Measurements from ENCODE around the gene C4orf54. TPM values are rescaled to one million over a fixed set of nuclear protein-coding genes. Genes with fewer than 3 reads are reported as not detected.

C4orf54 gene
- total RNA-seq, 1 donor from 2014 or later, result not detected

- DNase-seq (ENCODE audit: low read depth), result no peak
- H3K27me3 ChIP-seq (ENCODE audit: control insufficient read depth, insufficient read depth, low read length), result peaks cover 2% of the 10 kb centered on the region
- TF ChIP-seq, protein P1, sequence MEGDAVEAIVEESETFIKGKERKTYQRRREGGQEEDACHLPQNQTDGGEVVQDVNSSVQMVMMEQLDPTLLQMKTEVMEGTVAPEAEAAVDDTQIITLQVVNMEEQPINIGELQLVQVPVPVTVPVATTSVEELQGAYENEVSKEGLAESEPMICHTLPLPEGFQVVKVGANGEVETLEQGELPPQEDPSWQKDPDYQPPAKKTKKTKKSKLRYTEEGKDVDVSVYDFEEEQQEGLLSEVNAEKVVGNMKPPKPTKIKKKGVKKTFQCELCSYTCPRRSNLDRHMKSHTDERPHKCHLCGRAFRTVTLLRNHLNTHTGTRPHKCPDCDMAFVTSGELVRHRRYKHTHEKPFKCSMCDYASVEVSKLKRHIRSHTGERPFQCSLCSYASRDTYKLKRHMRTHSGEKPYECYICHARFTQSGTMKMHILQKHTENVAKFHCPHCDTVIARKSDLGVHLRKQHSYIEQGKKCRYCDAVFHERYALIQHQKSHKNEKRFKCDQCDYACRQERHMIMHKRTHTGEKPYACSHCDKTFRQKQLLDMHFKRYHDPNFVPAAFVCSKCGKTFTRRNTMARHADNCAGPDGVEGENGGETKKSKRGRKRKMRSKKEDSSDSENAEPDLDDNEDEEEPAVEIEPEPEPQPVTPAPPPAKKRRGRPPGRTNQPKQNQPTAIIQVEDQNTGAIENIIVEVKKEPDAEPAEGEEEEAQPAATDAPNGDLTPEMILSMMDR (IDR thresholded peaks at IDR 0.05; ENCODE audit: insufficient read depth, low read length, poor library complexity, severe bottlenecking), result no peak
- H3K36me3 ChIP-seq (ENCODE audit: control insufficient read depth, insufficient read depth, low read length), result no peaks in the 10 kb centered on the region
- H3K4me3 ChIP-seq (ENCODE audit: low read depth, low read length), result no peak overlapping the region
Observed at GRCh38 chr4:99651811-99652485, 5.7 kb downstream of the C4orf54 start.

GRCh38 chr4:99651016-99651769 is 6.4 kb downstream of the C4orf54 start:
- Histone ChIP-seq H3K36me3 (ENCODE audit: control insufficient read depth, insufficient read depth, low read length) (no peaks in the 10 kb centered on the region), H3K4me3 (ENCODE audit: low read depth, low read length) (no peak overlapping the region), H3K27me3 (ENCODE audit: control insufficient read depth, insufficient read depth, low read length) (peaks cover 2% of the 10 kb centered on the region)
- TF ChIP-seq, protein P1 (IDR thresholded peaks at IDR 0.05; ENCODE audit: insufficient read depth, low read length, poor library complexity, severe bottlenecking), result no peak
- DNase-seq (ENCODE audit: low read depth), result no peak

DNA sequence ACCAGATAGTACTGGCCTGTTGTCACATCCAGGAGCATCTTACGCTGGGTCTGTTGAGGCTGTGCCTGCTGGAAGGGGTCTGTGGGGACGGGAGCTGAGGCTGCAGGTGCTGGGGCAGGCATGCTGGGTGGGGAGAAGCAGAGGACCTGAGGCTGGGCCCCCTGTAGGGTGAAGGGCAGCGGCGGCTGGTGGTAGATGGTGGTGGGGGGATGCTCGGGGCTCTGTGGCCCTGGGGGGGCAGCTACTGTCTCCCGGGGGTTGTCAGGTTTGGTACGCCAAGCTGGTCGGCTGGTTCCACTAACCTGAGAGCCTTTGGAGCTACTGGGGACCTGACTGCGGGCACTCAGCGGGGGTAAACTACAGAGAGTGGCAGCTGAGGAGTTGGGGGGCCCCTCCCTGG is 7.8 kb downstream of the C4orf54 start:
- Histone ChIP-seq H3K36me3 (ENCODE audit: control insufficient read depth, insufficient read depth, low read length) (no peaks in the 10 kb centered on the region), H3K4me3 (ENCODE audit: low read depth, low read length) (no peak overlapping the region), H3K27me3 (ENCODE audit: control insufficient read depth, insufficient read depth, low read length) (peaks cover 2% of the 10 kb centered on the region)
- TF ChIP-seq, protein P1 (IDR thresholded peaks at IDR 0.05; ENCODE audit: insufficient read depth, low read length, poor library complexity, severe bottlenecking), result no peak
- DNase-seq (ENCODE audit: low read depth), result no peak

DNA sequence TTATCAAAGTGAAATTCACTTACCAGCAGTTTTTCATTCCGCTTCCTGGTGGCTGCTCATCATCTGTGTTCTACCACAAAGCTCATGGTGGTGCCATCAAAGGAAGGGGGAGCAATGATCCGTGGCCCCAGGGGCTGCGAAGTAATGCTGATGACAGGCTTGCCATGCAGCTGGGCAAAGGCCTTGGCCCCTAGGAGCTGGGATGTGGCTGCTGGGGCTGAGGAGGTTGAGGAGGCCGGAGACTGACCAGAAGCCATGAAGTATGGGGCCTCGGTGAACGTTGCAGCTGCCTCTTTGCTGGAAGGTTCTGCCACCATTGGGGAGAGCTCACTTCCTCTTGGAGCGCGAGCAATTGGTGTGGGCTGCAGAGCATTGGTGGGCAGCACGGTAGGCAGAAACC is 8.4 kb downstream of the C4orf54 start:
- H3K36me3 ChIP-seq (ENCODE audit: control insufficient read depth, insufficient read depth, low read length), result no peaks in the 10 kb centered on the region
- H3K4me3 ChIP-seq (ENCODE audit: low read depth, low read length), result no peak overlapping the region
- DNase-seq (ENCODE audit: low read depth), result no peak
- H3K27me3 ChIP-seq (ENCODE audit: control insufficient read depth, insufficient read depth, low read length), result peaks cover 2% of the 10 kb centered on the region
- TF ChIP-seq, protein P1 (IDR thresholded peaks at IDR 0.05; ENCODE audit: insufficient read depth, low read length, poor library complexity, severe bottlenecking), result no peak

GRCh38 chr4:99648321-99648720 is 9.3 kb downstream of the C4orf54 start:
- Histone ChIP-seq H3K4me3 (ENCODE audit: low read depth, low read length) (no peak overlapping the region), H3K36me3 (ENCODE audit: control insufficient read depth, insufficient read depth, low read length) (no peaks in the 10 kb centered on the region), H3K27me3 (ENCODE audit: control insufficient read depth, insufficient read depth, low read length) (peaks cover 2% of the 10 kb centered on the region)
- TF ChIP-seq, protein P1 (IDR thresholded peaks at IDR 0.05; ENCODE audit: insufficient read depth, low read length, poor library complexity, severe bottlenecking), result no peak
- no peak for DNase-seq (ENCODE audit: low read depth)

Data from kidney epithelial cell (primary cell).